Calu3 (cell line): ENCODE measurements around the gene ARHGAP6. TPM values are rescaled to one million over a fixed set of nuclear protein-coding genes. Genes with fewer than 3 reads are reported as not detected.

ENCODE experiments used
- BruUV-seq: library from RNA; stranded (reverse); fragments of 400-500 nt; replicated peaks from 2 replicates; lab custom pipeline; 2021; lab: Mats Ljungman, UMichigan
- CTCF ChIA-PET: fragments of 300-600 bp; sonication (Branson Sonifier 250); formaldehyde crosslinking; loops from one replicate; lab custom pipeline; 2022; ENCODE audit warnings: antibody characterized with exemption; lab: Charles Lee
- DNase-seq: peaks from one replicate; pipeline ENCODE4 v3.0.0; 2022
- H3K27ac Mint-ChIP-seq: one replicate; pipeline ENCODE4 v1.8.0; 2022; ENCODE audit warnings: mixed read lengths; ENCODE audit not compliant: unreplicated experiment
- H3K27me3 Mint-ChIP-seq: one replicate; pipeline ENCODE4 v1.8.0; 2022; ENCODE audit warnings: mixed read lengths; ENCODE audit not compliant: unreplicated experiment
- H3K36me3 Mint-ChIP-seq: one replicate; pipeline ENCODE4 v1.8.0; 2022; ENCODE audit warnings: mild to moderate bottlenecking, moderate library complexity, mixed read lengths; ENCODE audit not compliant: insufficient read depth, unreplicated experiment
- H3K4me1 Mint-ChIP-seq: one replicate; pipeline ENCODE4 v1.8.0; 2022; ENCODE audit warnings: mild to moderate bottlenecking, low read depth, mixed read lengths; ENCODE audit not compliant: unreplicated experiment
- H3K4me3 Mint-ChIP-seq: one replicate; pipeline ENCODE4 v1.8.0; 2022; ENCODE audit warnings: mild to moderate bottlenecking, low read depth, moderate library complexity, mixed read lengths; ENCODE audit not compliant: unreplicated experiment
- H3K9me3 Mint-ChIP-seq: one replicate; pipeline ENCODE4 v1.8.0; 2022; ENCODE audit warnings: low read depth, mixed read lengths; ENCODE audit not compliant: unreplicated experiment
- CTCF ChIP-seq: fragments of 200-600 bp; IDR thresholded peaks from one replicate; pipeline ENCODE4 v1.8.0; 2022; ENCODE audit warnings: antibody characterized with exemption; ENCODE audit not compliant: unreplicated experiment
- intact Hi-C: fragments of 100-400 bp; cut with micrococcal nuclease; formaldehyde crosslinking; loops from one replicate; pipeline ENCODE4 v1.10.0; 2022; ENCODE audit not compliant: unreplicated experiment
- total RNA-seq: library from RNA; stranded (reverse); gene quantifications from 2 replicates; pipeline ENCODE4 v1.2.3, GENCODE V29; 2022

Gene ARHGAP6
- total RNA-seq, 1 experiment from 2014 or later = not detected

GRCh38 chrX:11103006-11103405, 562.7 kb downstream of the ARHGAP6 start:
- Mint-ChIP-seq H3K27ac (no peak overlapping the region), H3K4me3 (no peak overlapping the region), H3K4me1 (peaks cover 8% of the 10 kb centered on the region), H3K9me3 (no peaks in the 10 kb centered on the region), H3K36me3 (no peaks in the 10 kb centered on the region), H3K27me3 (no peaks in the 10 kb centered on the region)
- intact Hi-C loops = loop anchor here (10.0 kb wide), 2 partner anchors 378 to 1118 kb away; no protein-coding TSS in a partner anchor
- CTCF ChIA-PET = no interaction called here
- BruUV-seq = no TSS peak
- no peak for DNase-seq
- TF ChIP-seq CTCF = no peak

- H3K4me1 Mint-ChIP-seq = peaks cover 8% of the 10 kb centered on the region
- DNase-seq = peak; percentile 34
- CTCF ChIA-PET = interaction anchor here (0.9 to 1.8 kb wide), 3 partner anchors 331 to 375 kb away, joined by 4 to 10 read pairs (median 5); no protein-coding TSS in a partner anchor
- no peaks in the 10 kb centered on the region for H3K36me3 Mint-ChIP-seq
- peak overlapping the region; percentile 20 for H3K27ac Mint-ChIP-seq
- H3K27me3 Mint-ChIP-seq = no peaks in the 10 kb centered on the region
- BruUV-seq = no TSS peak
- H3K4me3 Mint-ChIP-seq = no peak overlapping the region
- no peak for TF ChIP-seq CTCF
- intact Hi-C loops = loop anchor here (1.0 to 10.0 kb wide), 6 partner anchors 199 to 1116 kb away; no protein-coding TSS in a partner anchor
- H3K9me3 Mint-ChIP-seq = no peaks in the 10 kb centered on the region
Observed at GRCh38 chrX:11100281-11101035, 565.3 kb downstream of the ARHGAP6 start.

- TF ChIP-seq CTCF = no peak
- H3K4me1 Mint-ChIP-seq = peaks cover 8% of the 10 kb centered on the region
- no peaks in the 10 kb centered on the region for H3K27me3 Mint-ChIP-seq
- no peak for DNase-seq
- intact Hi-C loops = no loop called here
- no peak overlapping the region for H3K4me3 Mint-ChIP-seq
- H3K27ac Mint-ChIP-seq = no peak overlapping the region
- no TSS peak for BruUV-seq
- no peaks in the 10 kb centered on the region for H3K9me3 Mint-ChIP-seq
- no peaks in the 10 kb centered on the region for H3K36me3 Mint-ChIP-seq
- CTCF ChIA-PET = no interaction called here
Observed at GRCh38 chrX:11099465-11099864, 566.3 kb downstream of the ARHGAP6 start.

GRCh38 chrX:11097933-11098332, 567.8 kb downstream of the ARHGAP6 start:
- Mint-ChIP-seq H3K36me3 (no peaks in the 10 kb centered on the region), H3K4me3 (no peak overlapping the region), H3K9me3 (no peaks in the 10 kb centered on the region), H3K27ac (no peak overlapping the region), H3K4me1 (peaks cover 8% of the 10 kb centered on the region), H3K27me3 (no peaks in the 10 kb centered on the region)
- no peak for DNase-seq
- no TSS peak for BruUV-seq
- TF ChIP-seq CTCF = no peak
- CTCF ChIA-PET = interaction anchor here (0.8 kb wide), 1 partner anchor 482 kb away, joined by 3 read pairs; no protein-coding TSS in a partner anchor
- intact Hi-C loops = no loop called here
